GM12864 (cell line): Measurements from ENCODE around the gene EPS15.
"Not testable (repeated sequence)": the region's sequence is repeated elsewhere in the genome, so short reads cannot be mapped to it uniquely, and the experiment has no call there.

ENCODE experiments used
- DNase-seq: peaks from one replicate; pipeline ENCODE4 v3.0.0-alpha.2; 2011; ENCODE audit warnings: low read depth
- H3K4me3 ChIP-seq: 2 replicates; pipeline ENCODE4 v1.5.1; 2011; ENCODE audit warnings: mild to moderate bottlenecking, low read depth, low read length, control low read depth
- TF ChIP-seq, protein P1 (sequence below): IDR thresholded peaks from 2 replicates; pipeline ENCODE4 v1.5.1; 2011; ENCODE audit warnings: low read depth, mild to moderate bottlenecking, moderate library complexity, low read length, control low read depth, inconsistent platforms; ENCODE audit errors: missing control alignments

EPS15 gene

GRCh38 chr1:51488372-51489050 lies 30.6 kb downstream of the EPS15 start:
- no peak for DNase-seq
- TF ChIP-seq, protein P1, sequence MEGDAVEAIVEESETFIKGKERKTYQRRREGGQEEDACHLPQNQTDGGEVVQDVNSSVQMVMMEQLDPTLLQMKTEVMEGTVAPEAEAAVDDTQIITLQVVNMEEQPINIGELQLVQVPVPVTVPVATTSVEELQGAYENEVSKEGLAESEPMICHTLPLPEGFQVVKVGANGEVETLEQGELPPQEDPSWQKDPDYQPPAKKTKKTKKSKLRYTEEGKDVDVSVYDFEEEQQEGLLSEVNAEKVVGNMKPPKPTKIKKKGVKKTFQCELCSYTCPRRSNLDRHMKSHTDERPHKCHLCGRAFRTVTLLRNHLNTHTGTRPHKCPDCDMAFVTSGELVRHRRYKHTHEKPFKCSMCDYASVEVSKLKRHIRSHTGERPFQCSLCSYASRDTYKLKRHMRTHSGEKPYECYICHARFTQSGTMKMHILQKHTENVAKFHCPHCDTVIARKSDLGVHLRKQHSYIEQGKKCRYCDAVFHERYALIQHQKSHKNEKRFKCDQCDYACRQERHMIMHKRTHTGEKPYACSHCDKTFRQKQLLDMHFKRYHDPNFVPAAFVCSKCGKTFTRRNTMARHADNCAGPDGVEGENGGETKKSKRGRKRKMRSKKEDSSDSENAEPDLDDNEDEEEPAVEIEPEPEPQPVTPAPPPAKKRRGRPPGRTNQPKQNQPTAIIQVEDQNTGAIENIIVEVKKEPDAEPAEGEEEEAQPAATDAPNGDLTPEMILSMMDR, result no peak
- no peak overlapping the region for H3K4me3 ChIP-seq

DNA sequence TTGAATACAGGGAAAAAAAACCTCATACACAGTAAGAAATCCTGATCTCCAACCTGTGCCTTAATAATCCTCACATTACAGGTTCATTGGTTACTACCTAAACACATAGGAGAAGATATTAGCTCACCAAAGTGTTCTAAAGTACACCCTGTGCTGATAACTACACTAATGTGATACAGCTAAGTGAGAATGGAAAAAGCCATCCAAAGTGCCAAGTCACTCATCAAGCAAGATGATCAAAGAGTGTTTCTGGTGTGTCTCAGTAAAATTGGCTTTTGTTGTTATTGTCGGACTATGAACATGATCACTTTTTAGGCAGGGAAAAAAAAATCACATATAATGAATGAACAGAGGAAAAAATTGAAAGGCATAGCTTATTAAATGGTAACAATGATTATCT lies 31.4 kb downstream of the EPS15 start:
- H3K4me3 ChIP-seq, result no peak overlapping the region
- no peak for DNase-seq
- TF ChIP-seq, protein P1, result no peak

GRCh38 chr1:51484591-51484990 lies 34.5 kb downstream of the EPS15 start:
- DNase-seq, result no peak
- no peak overlapping the region for H3K4me3 ChIP-seq
- TF ChIP-seq, protein P1, result no peak

GRCh38 chr1:51482881-51483280 lies 36.2 kb downstream of the EPS15 start:
- TF ChIP-seq, protein P1, result no peak
- no peak for DNase-seq
- H3K4me3 ChIP-seq, result no peak overlapping the region

- not testable (repeated sequence) for H3K4me3 ChIP-seq, DNase-seq
These were observed 44.0 kb downstream of the EPS15 start for GRCh38 chr1:51474832-51475620.

GRCh38 chr1:51473331-51474115 lies 45.5 kb downstream of the EPS15 start:
- TF ChIP-seq, protein P1, result no peak
- no peak overlapping the region for H3K4me3 ChIP-seq
- DNase-seq, result no peak

DNA sequence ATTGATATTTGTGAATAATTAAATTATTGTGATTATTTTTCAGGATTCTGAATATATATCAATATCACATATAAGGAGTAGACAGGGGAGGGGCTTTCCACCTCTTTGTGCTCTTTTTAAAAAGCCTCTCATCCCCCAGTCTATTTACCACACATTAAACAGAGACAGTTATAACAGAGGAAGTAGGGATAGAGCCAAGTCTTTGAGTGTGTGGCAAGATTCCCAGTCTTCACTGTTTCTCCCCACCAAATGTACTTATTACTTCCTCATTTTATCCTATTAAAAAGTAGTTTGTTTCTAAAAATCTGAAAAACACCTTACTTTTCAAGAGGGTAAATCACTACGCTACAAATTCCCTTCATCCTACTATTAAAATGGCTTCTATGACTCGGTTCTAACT lies 46.7 kb downstream of the EPS15 start:
- TF ChIP-seq, protein P1, result no peak
- H3K4me3 ChIP-seq, result no peak overlapping the region
- no peak for DNase-seq
